IPS DF 6.9 (cell line): ENCODE results near the gene BTBD16.

Experiments
- DNase-seq: peaks from one replicate; pipeline ENCODE4 v3.0.0-alpha.2; 2013; ENCODE audit warnings: low read depth, low spot score
- H3K27ac ChIP-seq: one replicate; pipeline ENCODE4 v1.5.1; 2013; ENCODE audit warnings: low read length, control low read depth
- H3K27me3 ChIP-seq: 2 replicates; pipeline ENCODE4 v1.6.1; 2013; ENCODE audit warnings: mild to moderate bottlenecking, low read length; ENCODE audit not compliant: control insufficient read depth, insufficient read depth
- H3K36me3 ChIP-seq: 2 replicates; pipeline ENCODE4 v1.6.1; 2013; ENCODE audit warnings: low read length; ENCODE audit not compliant: control insufficient read depth, insufficient read depth
- H3K4me1 ChIP-seq: 2 replicates; pipeline ENCODE4 v1.6.1; 2013; ENCODE audit warnings: low read length; ENCODE audit not compliant: control insufficient read depth, insufficient read depth
- H3K4me3 ChIP-seq: 2 replicates; pipeline ENCODE4 v1.5.1; 2013; ENCODE audit warnings: mild to moderate bottlenecking, low read length
- H3K9me3 ChIP-seq: 2 replicates; pipeline ENCODE4 v1.6.1; 2013; ENCODE audit warnings: low read length, inconsistent platforms; ENCODE audit not compliant: control insufficient read depth, insufficient read depth
- WGBS: extraction: QIAGEN DNeasy Blood & Tissue Kit; methylation state at CpG from one replicate; pipeline ENCODE4 v1.1.7; 2013; ENCODE audit warnings: mixed read lengths, missing lambda C conversion rate; ENCODE audit not compliant: insufficient read length, insufficient coverage; 5-methylcytosine and 5-hydroxymethylcytosine counted together

The BTBD16 gene

DNA sequence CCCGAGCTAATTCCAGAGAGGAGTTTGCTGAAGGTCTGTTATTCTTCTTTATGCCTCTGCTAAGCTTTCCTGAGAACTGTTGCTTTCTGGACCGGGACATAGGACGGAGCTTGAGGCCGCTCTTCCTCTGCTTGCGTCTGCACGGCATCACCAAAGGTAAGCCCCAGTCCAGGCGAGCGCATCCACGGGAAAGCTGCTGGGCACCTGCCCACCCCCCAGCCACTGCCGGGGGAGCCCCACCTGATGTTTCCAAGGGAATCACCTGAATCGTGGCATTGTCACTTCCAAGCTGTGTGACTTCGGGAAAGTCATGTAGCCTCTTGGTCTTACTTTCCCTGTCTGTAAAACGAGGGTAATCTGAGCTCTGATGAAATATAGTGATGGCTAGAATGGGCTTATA, 58.3 kb downstream of the BTBD16 start:
- Histone ChIP-seq H3K9me3 (no peaks in the 10 kb centered on the region), H3K27me3 (no peaks in the 10 kb centered on the region), H3K4me1 (peaks cover 1% of the 10 kb centered on the region; the same call in 1 of the 2 replicates), H3K27ac (no peak overlapping the region), H3K36me3 (no peaks in the 10 kb centered on the region), H3K4me3 (no peak overlapping the region)
- no CpG with 5 or more reads among the region's 13 CpGs for WGBS
- no peak for DNase-seq

- H3K4me3 ChIP-seq = no peak overlapping the region
- DNase-seq = no peak
- H3K27me3 ChIP-seq = no peaks in the 10 kb centered on the region
- H3K9me3 ChIP-seq = no peaks in the 10 kb centered on the region
- no peak overlapping the region for H3K27ac ChIP-seq
- WGBS = no CpG with 5 or more reads among the region's 7 CpGs
- H3K4me1 ChIP-seq = peaks cover 1% of the 10 kb centered on the region; the same call in 1 of the 2 replicates
- no peaks in the 10 kb centered on the region for H3K36me3 ChIP-seq
Measured at GRCh38 chr10:122331100-122331499, 60.0 kb downstream of the BTBD16 start.

GRCh38 chr10:122331615-122332446, 60.7 kb downstream of the BTBD16 start:
- Histone ChIP-seq H3K27me3 (no peaks in the 10 kb centered on the region), H3K36me3 (no peaks in the 10 kb centered on the region), H3K4me1 (peaks cover 1% of the 10 kb centered on the region; the same call in 1 of the 2 replicates), H3K9me3 (no peaks in the 10 kb centered on the region), H3K27ac (no peak overlapping the region), H3K4me3 (no peak overlapping the region)
- WGBS = no CpG with 5 or more reads among the region's 16 CpGs
- no peak for DNase-seq

DNA sequence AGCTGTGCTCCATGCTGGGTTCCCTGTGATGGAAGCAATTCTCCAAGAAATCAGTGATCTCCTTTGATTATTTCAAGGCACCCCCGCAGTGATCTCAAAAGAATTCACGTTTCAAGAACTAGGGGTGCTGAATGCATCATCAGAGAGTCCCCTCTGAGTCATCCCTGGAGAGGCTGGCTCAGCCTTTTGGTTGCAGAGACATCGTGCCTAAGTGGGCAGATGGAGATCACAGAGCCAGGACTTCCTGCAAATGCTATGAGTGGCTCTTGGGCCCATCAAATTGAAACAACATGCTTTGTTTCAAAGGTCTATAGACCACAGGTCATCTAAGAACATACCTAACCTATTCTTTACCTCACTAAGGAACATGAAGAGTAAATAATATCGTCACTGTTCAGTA, 61.9 kb downstream of the BTBD16 start:
- H3K4me1 ChIP-seq = peaks cover 1% of the 10 kb centered on the region; the same call in 1 of the 2 replicates
- H3K9me3 ChIP-seq = no peaks in the 10 kb centered on the region
- no peaks in the 10 kb centered on the region for H3K27me3 ChIP-seq
- DNase-seq = no peak
- no peak overlapping the region for H3K4me3 ChIP-seq
- no peak overlapping the region for H3K27ac ChIP-seq
- H3K36me3 ChIP-seq = no peaks in the 10 kb centered on the region
- no CpG with 5 or more reads among the region's 4 CpGs for WGBS

DNA sequence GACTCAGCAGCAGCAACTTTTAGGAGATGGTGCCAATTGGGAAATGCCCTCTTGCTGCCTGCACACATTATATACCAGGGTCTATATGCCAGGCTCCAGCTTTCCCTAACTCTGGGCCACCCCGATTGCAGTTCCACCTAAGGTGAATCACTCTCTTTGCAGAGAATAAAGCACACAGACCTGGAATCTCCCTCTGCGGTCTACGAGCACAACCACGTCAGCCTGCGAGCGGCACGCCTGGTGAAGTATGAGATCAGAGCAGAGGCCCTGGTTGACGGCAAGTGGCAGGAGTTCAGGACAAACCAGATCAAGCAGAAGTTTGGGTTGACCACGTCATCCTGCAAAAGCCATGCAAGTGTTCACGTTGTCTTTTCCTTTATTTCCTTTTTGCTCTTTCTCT, 65.2 kb downstream of the BTBD16 start:
- Histone ChIP-seq H3K4me1 (peaks cover 1% of the 10 kb centered on the region; the same call in 1 of the 2 replicates), H3K36me3 (no peaks in the 10 kb centered on the region), H3K4me3 (no peak overlapping the region), H3K9me3 (no peaks in the 10 kb centered on the region), H3K27me3 (no peaks in the 10 kb centered on the region), H3K27ac (no peak overlapping the region)
- no peak for DNase-seq
- no CpG with 5 or more reads among the region's 10 CpGs for WGBS

- no CpG with 5 or more reads among the region's 3 CpGs for WGBS
- H3K4me1 ChIP-seq = 0 out of 2 replicates have a peak, but pooled peaks cover 1% of the 10 kb centered on the region
- no peaks in the 10 kb centered on the region for H3K36me3 ChIP-seq
- no peaks in the 10 kb centered on the region for H3K27me3 ChIP-seq
- no peak overlapping the region for H3K4me3 ChIP-seq
- no peak for DNase-seq
- no peaks in the 10 kb centered on the region for H3K9me3 ChIP-seq
- H3K27ac ChIP-seq = no peak overlapping the region
Measured at GRCh38 chr10:122336961-122337360, 65.9 kb downstream of the BTBD16 start.

GRCh38 chr10:122338609-122339441, 67.7 kb downstream of the BTBD16 start:
- Histone ChIP-seq H3K36me3 (no peaks in the 10 kb centered on the region), H3K27ac (no peak overlapping the region), H3K9me3 (no peaks in the 10 kb centered on the region), H3K4me3 (no peak overlapping the region), H3K27me3 (no peaks in the 10 kb centered on the region), H3K4me1 (peaks cover 5% of the 10 kb centered on the region; the same call in 1 of the 2 replicates)
- DNase-seq = no peak
- WGBS = no CpG with 5 or more reads among the region's 15 CpGs

DNA sequence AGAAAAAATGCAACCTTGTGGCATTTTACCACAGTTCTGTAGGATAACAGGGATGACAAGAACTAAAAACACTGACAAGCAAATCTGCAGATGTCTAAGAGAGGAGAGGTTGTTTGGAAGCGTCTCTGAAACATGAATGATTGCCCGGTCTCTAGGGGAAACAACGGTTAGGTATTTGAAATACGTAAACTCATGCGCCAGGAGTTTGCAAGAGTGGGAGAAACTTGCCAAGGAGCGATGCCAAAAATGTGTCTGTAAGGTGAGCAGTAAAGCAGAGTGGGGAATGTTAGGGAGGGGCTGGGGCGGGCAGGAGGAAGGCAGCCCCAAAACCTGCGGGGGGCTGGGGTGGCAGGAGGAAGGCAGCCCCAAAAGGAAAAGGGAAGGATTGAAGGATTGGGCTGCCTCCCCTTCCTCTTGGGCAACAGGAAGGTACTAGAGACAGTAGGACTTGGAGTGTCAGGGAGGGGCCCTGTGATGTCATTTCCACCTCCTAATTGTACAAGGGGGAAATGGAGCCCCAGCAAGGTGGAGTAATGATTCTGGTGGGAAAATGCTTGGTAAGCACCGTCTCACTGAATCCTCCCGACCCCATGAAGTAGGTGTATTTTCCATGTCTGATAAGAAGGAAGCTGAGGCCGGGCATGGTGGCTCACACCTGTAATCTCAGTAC, 70.2 kb downstream of the BTBD16 start:
- no peak overlapping the region for H3K4me3 ChIP-seq
- DNase-seq = no peak
- H3K27ac ChIP-seq = no peak overlapping the region
- peaks cover 5% of the 10 kb centered on the region; the same call in 1 of the 2 replicates for H3K4me1 ChIP-seq
- no peaks in the 10 kb centered on the region for H3K27me3 ChIP-seq
- H3K9me3 ChIP-seq = no peaks in the 10 kb centered on the region
- H3K36me3 ChIP-seq = no peaks in the 10 kb centered on the region
- no CpG with 5 or more reads among the region's 11 CpGs for WGBS

- no peak for DNase-seq
- Histone ChIP-seq H3K36me3 (no peaks in the 10 kb centered on the region), H3K4me3 (no peak overlapping the region), H3K27ac (no peak overlapping the region), H3K27me3 (no peaks in the 10 kb centered on the region), H3K9me3 (no peaks in the 10 kb centered on the region; the same call in 1 of the 2 replicates), H3K4me1 (peaks cover 5% of the 10 kb centered on the region; the same call in 1 of the 2 replicates)
- no CpG with 5 or more reads among the region's 8 CpGs for WGBS
Measured at GRCh38 chr10:122342293-122343134, 71.4 kb downstream of the BTBD16 start.
